ENCODE measurements around the gene FHAD1. TPM values are rescaled to one million over a fixed set of nuclear protein-coding genes. Genes with fewer than 3 reads are reported as not detected.

FHAD1 gene
- total and polyA plus RNA-seq, 2 experiments from 2014 or later: 0.13 to 0.68 TPM

- 78% methylated on average over 10 of the region's 10 CpGs for WGBS (ENCODE audit: low lambda C conversion rate, missing lambda C conversion rate)
- Histone ChIP-seq H3K4me1 (ENCODE audit: insufficient read depth) (no peaks in the 10 kb centered on the region), H2AFZ (no peak overlapping the region), H3K27me3 (no peaks in the 10 kb centered on the region), H3K36me3 (replicated peaks; ENCODE audit: insufficient read depth, low read depth) (no peaks in the 10 kb centered on the region), H3K4me3 (no peak overlapping the region), H4K20me1 (ENCODE audit: insufficient read depth, poor library complexity, severe bottlenecking) (no peaks in the 10 kb centered on the region), H3K9me2 (replicated peaks; ENCODE audit: insufficient read depth) (no peaks in the 10 kb centered on the region), H3K27ac (no peak overlapping the region), H3K79me2 (no peaks in the 10 kb centered on the region), H3K9me3 (ENCODE audit: low read depth) (no peaks in the 10 kb centered on the region), H3K4me2 (no peak overlapping the region)
- TF ChIP-seq EZH2 (IDR thresholded peaks at IDR 0.05; ENCODE audit: borderline replicate concordance): no peak
- TF ChIP-seq EZH2phosphoT487 (IDR thresholded peaks at IDR 0.05; ENCODE audit: low read depth, severe bottlenecking, unreplicated experiment): no peak
- TF ChIP-seq, protein P1, sequence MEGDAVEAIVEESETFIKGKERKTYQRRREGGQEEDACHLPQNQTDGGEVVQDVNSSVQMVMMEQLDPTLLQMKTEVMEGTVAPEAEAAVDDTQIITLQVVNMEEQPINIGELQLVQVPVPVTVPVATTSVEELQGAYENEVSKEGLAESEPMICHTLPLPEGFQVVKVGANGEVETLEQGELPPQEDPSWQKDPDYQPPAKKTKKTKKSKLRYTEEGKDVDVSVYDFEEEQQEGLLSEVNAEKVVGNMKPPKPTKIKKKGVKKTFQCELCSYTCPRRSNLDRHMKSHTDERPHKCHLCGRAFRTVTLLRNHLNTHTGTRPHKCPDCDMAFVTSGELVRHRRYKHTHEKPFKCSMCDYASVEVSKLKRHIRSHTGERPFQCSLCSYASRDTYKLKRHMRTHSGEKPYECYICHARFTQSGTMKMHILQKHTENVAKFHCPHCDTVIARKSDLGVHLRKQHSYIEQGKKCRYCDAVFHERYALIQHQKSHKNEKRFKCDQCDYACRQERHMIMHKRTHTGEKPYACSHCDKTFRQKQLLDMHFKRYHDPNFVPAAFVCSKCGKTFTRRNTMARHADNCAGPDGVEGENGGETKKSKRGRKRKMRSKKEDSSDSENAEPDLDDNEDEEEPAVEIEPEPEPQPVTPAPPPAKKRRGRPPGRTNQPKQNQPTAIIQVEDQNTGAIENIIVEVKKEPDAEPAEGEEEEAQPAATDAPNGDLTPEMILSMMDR (IDR thresholded peaks at IDR 0.05; ENCODE audit: poor library complexity): no peak
- DNase-seq (ENCODE audit: low spot score): no peak
Observed at GRCh38 chr1:15334995-15335394, 88.0 kb downstream of the FHAD1 start.

- H3K27ac ChIP-seq: no peak overlapping the region
- no peaks in the 10 kb centered on the region for H3K4me1 ChIP-seq (ENCODE audit: insufficient read depth)
- no peaks in the 10 kb centered on the region for H3K27me3 ChIP-seq
- no peaks in the 10 kb centered on the region for H3K9me2 ChIP-seq (replicated peaks; ENCODE audit: insufficient read depth)
- H2AFZ ChIP-seq: no peak overlapping the region
- H4K20me1 ChIP-seq (ENCODE audit: insufficient read depth, poor library complexity, severe bottlenecking): no peaks in the 10 kb centered on the region
- H3K36me3 ChIP-seq (replicated peaks; ENCODE audit: insufficient read depth, low read depth): no peaks in the 10 kb centered on the region
- H3K9me3 ChIP-seq (ENCODE audit: low read depth): no peaks in the 10 kb centered on the region
- no peaks in the 10 kb centered on the region for H3K79me2 ChIP-seq
- TF ChIP-seq EZH2 (IDR thresholded peaks at IDR 0.05; ENCODE audit: borderline replicate concordance) (no peak), EZH2phosphoT487 (IDR thresholded peaks at IDR 0.05; ENCODE audit: low read depth, severe bottlenecking, unreplicated experiment) (no peak)
- TF ChIP-seq, protein P1 (IDR thresholded peaks at IDR 0.05; ENCODE audit: poor library complexity): no peak
- WGBS (ENCODE audit: low lambda C conversion rate, missing lambda C conversion rate): 86% methylated on average over 7 of the region's 7 CpGs
- DNase-seq (ENCODE audit: low spot score): no peak
- no peak overlapping the region for H3K4me3 ChIP-seq
- no peak overlapping the region for H3K4me2 ChIP-seq
Observed at GRCh38 chr1:15336866-15337265, 89.8 kb downstream of the FHAD1 start.

DNA sequence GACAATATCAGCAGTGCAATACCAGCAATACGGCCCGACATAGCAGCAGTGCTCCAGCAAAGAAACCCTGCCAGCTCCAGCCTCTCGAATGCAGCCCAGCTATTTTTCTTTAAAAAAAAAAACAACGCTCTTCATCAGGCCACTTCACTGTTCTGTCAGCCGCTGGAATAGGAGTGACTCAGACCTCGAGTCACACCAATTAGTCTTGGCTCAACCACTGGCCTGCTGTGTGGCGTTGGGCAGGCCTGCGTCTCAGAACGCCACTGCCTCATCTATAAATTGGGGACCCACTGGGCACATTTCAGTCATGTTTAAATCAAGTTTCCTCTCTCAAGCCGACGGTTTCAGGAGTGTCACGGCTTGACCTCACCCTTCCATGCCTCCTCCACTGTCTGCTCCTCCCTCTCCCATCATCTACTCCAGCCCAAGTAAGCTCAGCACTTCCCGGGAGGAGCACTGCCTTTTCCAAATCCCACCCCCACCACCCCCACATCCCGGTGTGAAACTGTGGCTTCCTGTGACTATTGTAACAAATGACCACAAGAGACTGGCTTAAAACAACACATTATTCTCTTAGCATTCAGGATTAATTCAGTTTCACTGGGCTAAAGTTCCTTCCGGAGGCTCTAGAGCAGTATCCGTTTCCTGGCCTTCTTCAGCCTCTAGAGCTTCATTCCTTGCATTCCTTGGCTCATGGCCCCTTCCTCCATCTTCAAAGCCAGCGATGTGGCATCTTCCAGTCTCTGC, 90.8 kb downstream of the FHAD1 start:
- H3K9me3 ChIP-seq (ENCODE audit: low read depth): no peaks in the 10 kb centered on the region
- TF ChIP-seq EZH2phosphoT487 (IDR thresholded peaks at IDR 0.05; ENCODE audit: low read depth, severe bottlenecking, unreplicated experiment) (no peak), EZH2 (IDR thresholded peaks at IDR 0.05; ENCODE audit: borderline replicate concordance) (no peak)
- TF ChIP-seq, protein P1 (IDR thresholded peaks at IDR 0.05; ENCODE audit: poor library complexity): no peak
- H3K9me2 ChIP-seq (replicated peaks; ENCODE audit: insufficient read depth): no peaks in the 10 kb centered on the region
- no peak overlapping the region for H2AFZ ChIP-seq
- 84% methylated on average over 17 of the region's 17 CpGs for WGBS (ENCODE audit: low lambda C conversion rate, missing lambda C conversion rate)
- no peaks in the 10 kb centered on the region for H3K27me3 ChIP-seq
- H3K4me2 ChIP-seq: no peak overlapping the region
- no peak for DNase-seq (ENCODE audit: low spot score)
- H3K79me2 ChIP-seq: no peaks in the 10 kb centered on the region
- H3K27ac ChIP-seq: no peak overlapping the region
- H3K4me3 ChIP-seq: no peak overlapping the region
- no peaks in the 10 kb centered on the region for H3K4me1 ChIP-seq (ENCODE audit: insufficient read depth)
- H3K36me3 ChIP-seq (replicated peaks; ENCODE audit: insufficient read depth, low read depth): no peaks in the 10 kb centered on the region
- no peaks in the 10 kb centered on the region for H4K20me1 ChIP-seq (ENCODE audit: insufficient read depth, poor library complexity, severe bottlenecking)

Data from hepatocyte (in vitro differentiated cells).